GM18508 (cell line): Measurements from ENCODE around the gene PDE11A.

Experiments
- ATAC-seq: cut with Tn5 transposase; IDR thresholded peaks from one replicate; pipeline ENCODE4 v1.9.1; 2021; ENCODE audit warnings: moderate number of reproducible peaks; ENCODE audit not compliant: insufficient read depth, unreplicated experiment

PDE11A gene

DNA sequence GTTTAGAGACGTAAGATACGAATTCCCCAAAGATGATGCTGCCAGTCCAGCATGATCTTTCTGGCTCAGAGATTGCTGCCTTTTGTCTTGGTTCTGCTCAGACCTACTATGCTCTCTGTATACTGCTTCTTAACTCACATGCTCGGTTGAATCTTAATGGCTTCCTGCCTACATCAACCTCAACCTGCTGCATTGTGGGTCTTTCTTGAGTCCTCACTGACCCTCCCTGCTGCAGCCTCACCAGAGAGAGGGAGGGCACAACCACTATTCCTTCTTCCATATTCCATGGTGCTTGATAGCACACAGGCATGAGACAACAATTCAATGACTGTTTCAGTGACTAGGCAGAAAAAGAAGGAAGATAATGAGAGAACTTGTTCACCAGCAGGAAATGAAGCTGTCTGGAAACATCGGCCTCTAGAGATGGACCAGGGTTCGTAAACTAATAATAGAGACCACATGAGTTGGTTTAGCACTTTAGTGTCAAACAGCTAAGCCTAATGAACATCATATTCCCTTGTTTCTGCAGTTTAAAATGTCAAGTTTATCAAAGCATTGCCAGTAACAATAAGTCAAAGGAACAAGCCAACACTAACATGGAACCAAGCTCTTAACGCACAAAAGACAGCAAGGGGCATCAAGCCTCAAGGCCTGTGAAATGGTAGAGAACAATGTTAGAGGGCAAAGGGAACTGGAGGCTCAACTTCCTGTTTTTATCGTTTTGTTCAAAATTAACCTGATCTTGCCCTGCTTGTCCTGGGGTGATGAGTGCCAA is 333.9 kb downstream of the PDE11A start:
- no peak for ATAC-seq

- no peak for ATAC-seq
Measured at GRCh38 chr2:177735318-177735803, 337.2 kb downstream of the PDE11A start.

DNA sequence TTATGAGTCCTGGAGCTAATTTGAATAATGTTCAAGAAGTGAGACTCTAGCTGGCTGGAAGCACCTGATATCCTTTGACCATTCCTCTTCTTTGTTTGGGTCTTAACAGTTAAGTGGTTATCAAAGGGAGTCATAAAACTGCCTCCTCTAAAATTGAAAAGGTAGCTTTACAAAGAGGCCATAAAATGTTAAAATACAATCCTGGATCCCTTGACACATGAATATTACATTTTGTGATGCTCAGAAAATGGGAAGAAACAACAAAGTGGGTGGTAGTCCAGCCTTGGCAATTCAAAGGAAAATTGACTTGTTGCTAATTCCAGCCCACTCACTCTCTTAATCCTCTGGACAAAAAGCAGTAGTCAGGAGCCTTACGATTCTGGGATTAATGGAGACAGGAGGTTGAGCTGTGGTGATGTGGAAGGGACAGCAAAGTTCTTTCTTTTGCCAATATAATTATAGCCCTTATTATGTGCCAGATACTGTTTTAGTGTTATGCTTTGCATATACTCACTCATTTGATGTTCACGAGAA is 339.2 kb downstream of the PDE11A start:
- no peak for ATAC-seq

- no peak for ATAC-seq
Measured at GRCh38 chr2:177731384-177731783, 341.2 kb downstream of the PDE11A start.

DNA sequence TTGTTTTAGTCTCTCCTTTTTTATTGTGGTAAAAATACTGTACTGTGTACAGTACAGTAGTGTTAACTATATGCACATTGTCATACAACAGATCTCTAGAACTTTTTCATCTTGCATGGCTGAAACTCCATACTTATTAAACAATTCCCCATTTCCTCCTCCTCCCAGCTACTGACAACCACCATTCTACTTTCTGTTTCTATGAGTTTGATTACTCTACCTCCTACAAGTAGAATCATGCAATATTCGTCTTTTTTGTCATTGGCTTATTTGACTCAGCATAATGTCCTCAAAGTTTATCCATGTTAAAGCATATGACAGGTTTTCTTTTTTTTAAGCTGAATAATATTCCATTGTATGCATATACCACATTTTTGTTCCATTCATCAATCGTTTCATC is 341.8 kb downstream of the PDE11A start:
- ATAC-seq = no peak

- ATAC-seq = no peak
Measured at GRCh38 chr2:177730363-177730762, 342.2 kb downstream of the PDE11A start.

DNA sequence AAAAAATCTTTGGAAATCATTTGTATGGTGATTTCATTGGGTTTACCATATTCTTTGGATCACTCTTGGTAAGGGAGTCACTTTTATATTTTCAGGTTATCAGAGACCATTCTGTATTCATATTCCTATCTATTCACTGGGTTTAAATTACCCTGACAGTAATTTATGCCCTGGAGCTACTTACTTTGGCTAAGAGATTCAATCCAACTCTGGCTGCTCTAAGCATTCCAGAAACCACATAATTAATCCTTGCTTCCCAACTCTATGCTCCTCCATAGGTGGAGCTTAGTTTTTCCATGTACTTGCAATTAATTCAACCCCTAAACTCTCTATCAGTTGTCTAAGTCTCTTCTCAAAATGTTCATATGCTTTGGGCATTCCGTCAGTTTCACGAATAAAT is 343.7 kb downstream of the PDE11A start:
- no peak for ATAC-seq

DNA sequence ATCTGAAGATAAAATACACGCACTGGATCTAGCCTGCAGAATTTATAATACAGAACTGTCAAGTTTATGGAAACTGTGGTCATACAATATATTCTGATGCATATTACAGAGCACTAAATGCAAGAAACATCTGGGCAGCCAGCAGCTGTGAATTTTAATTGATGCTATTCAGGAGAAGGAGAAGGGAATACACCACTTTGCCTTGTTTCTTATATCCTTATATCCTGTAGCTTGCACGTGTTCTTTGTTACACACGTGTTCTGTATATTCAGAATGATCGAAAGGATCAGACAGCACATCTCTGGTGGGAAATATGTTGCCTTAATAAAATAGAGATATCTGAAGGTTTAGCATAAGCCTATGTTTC is 344.2 kb downstream of the PDE11A start:
- no peak for ATAC-seq

GRCh38 chr2:177727577-177728398 is 344.8 kb downstream of the PDE11A start:
- ATAC-seq = no peak

- ATAC-seq = no peak
Measured at GRCh38 chr2:177726931-177727348, 345.6 kb downstream of the PDE11A start.

- ATAC-seq = no peak
Measured at GRCh38 chr2:177724398-177725287, 347.9 kb downstream of the PDE11A start.

GRCh38 chr2:177723235-177723634 is 349.3 kb downstream of the PDE11A start:
- no peak for ATAC-seq

- no peak for ATAC-seq
Measured at GRCh38 chr2:177721818-177722567, 350.6 kb downstream of the PDE11A start.

- ATAC-seq = no peak
Measured at GRCh38 chr2:177721087-177721486, 351.5 kb downstream of the PDE11A start.

- ATAC-seq = no peak
Measured at GRCh38 chr2:177717831-177718618, 354.6 kb downstream of the PDE11A start.

DNA sequence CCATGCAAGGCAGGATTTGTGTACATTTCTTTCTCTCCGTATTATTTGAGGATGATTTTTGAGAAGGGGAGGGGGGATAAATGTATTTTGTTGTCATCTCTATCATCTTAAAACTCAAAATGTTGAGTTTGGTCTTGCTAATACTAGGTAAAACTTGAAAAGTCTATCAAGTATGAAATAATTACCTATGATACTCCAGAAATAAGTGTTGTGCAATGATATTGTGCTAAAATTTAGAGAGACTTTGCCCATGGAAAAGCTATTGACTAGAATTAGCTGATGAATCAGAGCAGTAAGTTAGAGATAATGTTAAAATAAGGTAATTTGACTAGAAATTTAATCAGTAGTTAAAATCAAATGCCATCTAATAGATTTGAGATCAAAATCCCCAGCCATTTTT is 356.1 kb downstream of the PDE11A start:
- no peak for ATAC-seq

GRCh38 chr2:177715771-177716170 is 356.8 kb downstream of the PDE11A start:
- no peak for ATAC-seq

- no peak for ATAC-seq
Measured at GRCh38 chr2:177714704-177715103, 357.9 kb downstream of the PDE11A start.

GRCh38 chr2:177712462-177712861 is 360.1 kb downstream of the PDE11A start:
- no peak for ATAC-seq
